Measurements from ENCODE around the gene ITGA4.

The ITGA4 gene

DNA sequence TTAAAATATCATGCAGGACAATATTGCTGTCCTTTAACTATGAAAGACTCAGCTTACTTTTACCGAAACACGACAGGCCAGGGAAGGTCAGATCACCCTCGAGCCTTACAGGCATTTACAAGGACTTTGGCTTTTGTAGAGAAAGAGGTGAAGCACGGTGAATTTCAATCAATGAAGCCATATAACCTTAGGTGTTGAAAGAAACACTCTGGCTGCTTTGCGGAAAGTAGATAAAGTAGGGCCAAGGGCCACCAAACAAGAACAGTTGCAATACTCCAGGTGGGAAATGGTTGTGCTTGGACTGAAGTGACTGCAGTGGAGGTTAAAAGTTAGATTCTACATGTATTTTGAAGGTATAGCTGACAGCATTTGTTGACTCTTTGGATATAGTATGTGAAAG lies 119.2 kb downstream of the ITGA4 start:
- no peak for DNase-seq

- no peak for DNase-seq
These were observed 121.6 kb downstream of the ITGA4 start for GRCh38 chr2:181578829-181579228.

- no peak for DNase-seq
These were observed 124.3 kb downstream of the ITGA4 start for GRCh38 chr2:181581534-181581933.

DNA sequence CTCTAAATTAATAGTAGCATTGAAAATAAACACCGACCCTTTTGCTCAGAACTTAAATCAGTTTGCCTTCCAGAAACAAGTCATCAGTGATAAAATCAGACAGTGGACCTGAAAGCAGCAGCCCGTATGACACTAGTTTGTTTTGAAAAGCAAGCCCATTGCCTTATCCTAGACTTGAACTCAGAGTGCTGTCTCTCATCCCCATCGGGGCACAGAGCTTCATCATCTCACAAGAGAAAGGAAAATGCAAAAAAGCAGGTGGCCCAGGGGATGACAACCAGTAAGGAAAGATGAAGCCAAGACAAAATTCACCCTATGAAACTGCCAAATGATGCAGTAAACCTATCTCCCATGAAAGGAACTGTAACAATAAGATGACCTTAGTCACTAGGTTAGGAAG lies 128.5 kb downstream of the ITGA4 start:
- no peak for DNase-seq
